ACC112 (cell line): ENCODE measurements around the gene PPCDC.

Experiments
- H2AFZ ChIP-seq: fragments of 200-600 bp; sonication (generic); one replicate; pipeline ENCODE4 v1.6.0; 2017; ENCODE audit warnings: antibody characterized with exemption, low read length; ENCODE audit not compliant: unreplicated experiment
- H3K27ac ChIP-seq: fragments of 200-600 bp; sonication (generic); 2 replicates; pipeline ENCODE4 v1.5.1; 2014; ENCODE audit warnings: low read depth, mild to moderate bottlenecking, antibody characterized with exemption, low read length, moderate library complexity
- H3K27me3 ChIP-seq: fragments of 200-600 bp; sonication (generic); 2 replicates; pipeline ENCODE4 v1.6.1; 2014; ENCODE audit warnings: mild to moderate bottlenecking, antibody characterized with exemption, low read length, moderate library complexity, mixed read lengths; ENCODE audit not compliant: insufficient read depth
- H3K36me3 ChIP-seq: fragments of 200-600 bp; sonication (generic); 2 replicates; pipeline ENCODE4 v1.6.1; 2016; ENCODE audit warnings: mild to moderate bottlenecking, antibody characterized with exemption, low read length, moderate library complexity, mixed read lengths; ENCODE audit not compliant: insufficient read depth
- H3K4me1 ChIP-seq: fragments of 200-600 bp; sonication (generic); one replicate; pipeline ENCODE4 v1.6.1; 2016; ENCODE audit warnings: low read length, mixed read lengths; ENCODE audit not compliant: insufficient read depth, unreplicated experiment, control insufficient read depth
- H3K4me3 ChIP-seq: fragments of 200-600 bp; sonication (generic); 2 replicates; pipeline ENCODE4 v1.5.1; 2014; ENCODE audit warnings: mild to moderate bottlenecking, low read depth, low read length
- H3K79me2 ChIP-seq: fragments of 200-600 bp; sonication (generic); one replicate; pipeline ENCODE4 v1.6.0; 2016; ENCODE audit warnings: low read length; ENCODE audit not compliant: control insufficient read depth, unreplicated experiment, insufficient read depth

Gene PPCDC

DNA sequence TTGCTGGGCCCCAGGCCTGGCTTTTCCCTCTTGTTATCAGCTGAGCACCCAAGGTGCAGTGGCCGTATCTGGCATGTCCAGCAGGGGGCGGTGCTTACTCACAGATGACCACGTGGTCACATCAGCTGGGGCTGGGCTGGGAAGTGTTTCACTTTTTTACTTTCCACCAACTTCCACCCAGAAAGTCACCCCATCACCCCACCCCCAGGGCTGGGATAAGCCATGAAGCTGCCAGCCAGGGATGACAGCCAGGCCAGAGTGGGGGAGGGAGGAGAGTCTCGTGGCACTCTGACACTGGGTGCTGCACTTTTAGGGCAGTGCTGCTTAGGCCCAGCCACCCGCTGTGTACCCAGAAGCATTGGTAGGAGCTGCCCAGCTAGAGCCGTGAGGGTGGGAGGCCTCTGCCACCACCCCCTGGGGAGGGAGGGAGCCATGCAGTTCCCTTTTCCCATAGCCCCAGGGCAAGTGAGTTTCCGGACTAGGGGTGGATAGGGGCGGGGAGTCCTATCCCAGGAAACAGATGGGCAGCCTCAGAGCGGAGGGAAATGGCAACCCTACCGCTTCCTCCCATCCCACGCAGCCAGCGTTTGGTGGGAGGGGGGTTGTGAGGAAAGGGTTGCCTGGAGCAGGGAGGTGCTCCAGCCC, 6.1 kb downstream of the PPCDC start:
- Histone ChIP-seq H2AFZ (peak overlapping the region; percentile 59), H3K4me1 (peaks cover 29% of the 10 kb centered on the region), H3K27ac (peak overlapping the region; percentile 88), H3K36me3 (no peaks in the 10 kb centered on the region), H3K79me2 (peaks cover 6% of the 10 kb centered on the region), H3K27me3 (no peaks in the 10 kb centered on the region), H3K4me3 (peak overlapping the region; percentile 49)

DNA sequence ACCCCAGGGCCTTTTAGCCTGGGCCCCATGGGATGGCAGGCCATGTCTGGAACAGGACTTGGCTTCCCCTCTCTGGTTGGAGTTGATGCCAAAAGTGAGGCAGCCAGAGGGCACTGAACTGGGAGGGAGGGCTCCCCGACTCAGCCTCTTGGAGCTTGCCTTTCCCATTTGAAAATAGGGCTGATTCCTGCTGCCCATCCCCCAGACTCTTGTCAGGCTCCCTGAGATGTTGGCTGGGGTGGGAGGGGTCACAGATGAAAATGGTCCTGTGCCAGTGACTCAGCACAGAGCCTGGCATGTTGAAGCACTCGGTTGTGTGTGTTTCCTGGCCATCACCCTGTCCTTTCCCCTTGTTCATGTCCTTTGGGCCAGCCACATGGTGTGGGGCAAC, 6.6 kb downstream of the PPCDC start:
- no peaks in the 10 kb centered on the region for H3K27me3 ChIP-seq
- no peaks in the 10 kb centered on the region for H3K36me3 ChIP-seq
- peak overlapping the region; percentile 59 for H2AFZ ChIP-seq
- peak overlapping the region; percentile 49 for H3K4me3 ChIP-seq
- peak overlapping the region; percentile 88 for H3K27ac ChIP-seq
- H3K4me1 ChIP-seq: peaks cover 29% of the 10 kb centered on the region
- peaks cover 4% of the 10 kb centered on the region for H3K79me2 ChIP-seq

DNA sequence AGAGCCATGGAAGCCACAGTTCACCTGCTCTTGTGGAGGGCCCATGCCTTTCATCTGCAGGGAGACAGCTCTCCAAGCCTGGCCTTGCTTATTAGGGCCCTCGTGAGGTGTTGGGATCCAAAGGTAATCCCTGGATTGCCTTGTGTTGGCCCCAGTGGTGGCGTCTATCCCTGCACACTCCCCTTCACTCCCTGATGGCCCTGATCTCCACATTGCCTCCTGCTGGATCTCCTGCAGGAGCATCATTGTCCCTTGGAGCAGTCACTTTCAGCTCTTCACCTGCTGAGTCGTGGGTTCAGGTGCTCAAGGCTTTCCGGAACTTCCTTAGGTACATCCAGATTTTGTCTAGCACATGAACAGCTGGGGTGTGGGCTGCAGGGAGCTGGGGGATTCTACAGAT, 7.0 kb downstream of the PPCDC start:
- Histone ChIP-seq H3K27ac (peak overlapping the region; percentile 88), H2AFZ (no peak overlapping the region), H3K36me3 (no peaks in the 10 kb centered on the region), H3K4me3 (peak overlapping the region; percentile 49), H3K27me3 (no peaks in the 10 kb centered on the region), H3K4me1 (peaks cover 29% of the 10 kb centered on the region), H3K79me2 (peaks cover 4% of the 10 kb centered on the region)

DNA sequence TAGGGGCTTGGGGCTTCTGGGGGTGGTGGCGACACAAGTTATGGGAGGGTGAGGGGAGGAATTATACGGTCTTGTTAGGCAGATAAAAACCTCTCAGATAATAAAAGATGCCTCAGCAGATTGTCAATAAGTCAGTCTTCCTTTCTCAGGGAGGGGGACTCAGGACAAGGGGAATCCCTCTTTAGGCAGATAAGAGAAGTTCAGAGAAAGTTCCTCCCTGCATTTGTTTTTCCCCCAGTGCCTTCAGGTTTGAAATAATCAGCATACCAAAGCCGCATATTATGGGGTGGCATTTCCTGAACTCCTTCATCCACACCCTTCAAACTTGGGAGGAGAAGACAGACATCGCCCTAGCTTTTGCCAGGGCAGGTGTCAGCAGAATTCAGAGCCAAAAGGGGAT, 8.5 kb downstream of the PPCDC start:
- Histone ChIP-seq H3K27me3 (no peaks in the 10 kb centered on the region), H3K27ac (peak overlapping the region; percentile 35; the same call in 1 of the 2 replicates), H3K4me1 (peaks cover 43% of the 10 kb centered on the region), H2AFZ (no peak overlapping the region), H3K4me3 (no peak overlapping the region), H3K36me3 (0 out of 2 replicates have a peak, but pooled peaks cover 1% of the 10 kb centered on the region), H3K79me2 (peaks cover 4% of the 10 kb centered on the region)

GRCh38 chr15:75032395-75032794, 9.0 kb downstream of the PPCDC start:
- H3K79me2 ChIP-seq: peaks cover 4% of the 10 kb centered on the region
- H3K4me3 ChIP-seq: no peak overlapping the region
- H2AFZ ChIP-seq: no peak overlapping the region
- H3K27ac ChIP-seq: peak overlapping the region; percentile 35; the same call in 1 of the 2 replicates
- no peaks in the 10 kb centered on the region for H3K27me3 ChIP-seq
- 0 out of 2 replicates have a peak, but pooled peaks cover 3% of the 10 kb centered on the region for H3K36me3 ChIP-seq
- peaks cover 48% of the 10 kb centered on the region for H3K4me1 ChIP-seq

GRCh38 chr15:75033809-75034208, 10.4 kb downstream of the PPCDC start:
- 0 out of 2 replicates have a peak, but pooled peaks cover 3% of the 10 kb centered on the region for H3K36me3 ChIP-seq
- no peaks in the 10 kb centered on the region for H3K27me3 ChIP-seq
- peaks cover 4% of the 10 kb centered on the region for H3K79me2 ChIP-seq
- no peak overlapping the region for H3K4me3 ChIP-seq
- no peak overlapping the region for H2AFZ ChIP-seq
- no peak overlapping the region for H3K27ac ChIP-seq
- peaks cover 62% of the 10 kb centered on the region for H3K4me1 ChIP-seq

DNA sequence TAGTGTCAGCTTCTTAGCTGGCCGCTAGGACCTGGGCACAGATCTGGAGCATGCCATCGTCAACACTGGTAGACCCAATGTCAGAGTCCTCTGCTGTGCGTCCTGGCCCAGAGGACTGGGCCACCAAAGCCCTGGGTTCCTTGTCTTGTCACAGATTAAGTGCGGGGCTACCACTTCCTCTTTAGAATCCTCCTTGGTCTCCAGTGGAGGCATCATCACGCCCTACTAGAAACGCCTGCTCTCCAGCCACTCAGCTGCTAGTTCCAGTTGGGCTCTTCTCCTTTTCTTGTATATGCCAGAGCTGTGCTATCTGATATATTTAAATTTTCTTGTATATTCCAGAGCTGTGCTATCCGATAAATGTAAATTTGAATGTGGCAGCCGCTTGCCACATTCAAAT, 11.2 kb downstream of the PPCDC start:
- Histone ChIP-seq H3K4me1 (peaks cover 64% of the 10 kb centered on the region), H3K27me3 (no peaks in the 10 kb centered on the region), H3K36me3 (0 out of 2 replicates have a peak, but pooled peaks cover 3% of the 10 kb centered on the region), H3K4me3 (no peak overlapping the region), H3K27ac (no peak overlapping the region), H3K79me2 (peaks cover 10% of the 10 kb centered on the region), H2AFZ (no peak overlapping the region)

DNA sequence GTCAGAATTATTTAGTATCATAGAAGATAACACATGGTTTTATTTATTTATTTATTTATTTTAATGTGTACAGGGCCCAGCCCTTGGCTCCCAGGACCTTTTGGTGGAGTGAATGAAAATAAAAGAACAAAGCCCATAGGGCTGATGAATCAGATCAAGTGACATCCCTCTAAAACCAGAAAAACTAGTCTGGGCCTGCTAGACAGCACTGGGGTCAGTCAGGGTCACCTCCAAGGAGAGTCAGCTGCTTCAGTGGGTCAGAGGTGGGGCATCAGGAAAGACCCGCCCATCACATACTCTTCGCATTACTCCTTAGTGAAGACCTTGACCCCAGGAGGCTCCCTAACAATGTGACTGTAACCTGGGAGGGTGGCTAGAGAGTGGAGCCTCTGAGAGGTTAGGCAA, 12.8 kb downstream of the PPCDC start:
- no peaks in the 10 kb centered on the region for H3K27me3 ChIP-seq
- peak overlapping the region; percentile 79 for H3K27ac ChIP-seq
- no peak overlapping the region for H2AFZ ChIP-seq
- 0 out of 2 replicates have a peak, but pooled peaks cover 3% of the 10 kb centered on the region for H3K36me3 ChIP-seq
- no peak overlapping the region for H3K4me3 ChIP-seq
- H3K4me1 ChIP-seq: peaks cover 49% of the 10 kb centered on the region
- H3K79me2 ChIP-seq: peaks cover 6% of the 10 kb centered on the region

GRCh38 chr15:75037685-75038084, 14.3 kb downstream of the PPCDC start:
- no peaks in the 10 kb centered on the region for H3K27me3 ChIP-seq
- H2AFZ ChIP-seq: no peak overlapping the region
- no peak overlapping the region for H3K4me3 ChIP-seq
- peak overlapping the region; percentile 79; the same call in 1 of the 2 replicates for H3K27ac ChIP-seq
- H3K79me2 ChIP-seq: peaks cover 6% of the 10 kb centered on the region
- peaks cover 41% of the 10 kb centered on the region for H3K4me1 ChIP-seq
- 0 out of 2 replicates have a peak, but pooled peaks cover 3% of the 10 kb centered on the region for H3K36me3 ChIP-seq

GRCh38 chr15:75038231-75038630, 14.8 kb downstream of the PPCDC start:
- Histone ChIP-seq H3K79me2 (peaks cover 6% of the 10 kb centered on the region), H3K4me3 (no peak overlapping the region), H3K4me1 (peaks cover 47% of the 10 kb centered on the region), H2AFZ (no peak overlapping the region), H3K36me3 (0 out of 2 replicates have a peak, but pooled peaks cover 3% of the 10 kb centered on the region), H3K27ac (peak overlapping the region; percentile 79; the same call in 1 of the 2 replicates), H3K27me3 (no peaks in the 10 kb centered on the region)
